ENCODE measurements around the gene CORO2A.
"Not testable (repeated sequence)": the region's sequence is repeated elsewhere in the genome, so short reads cannot be mapped to it uniquely, and the experiment has no call there.

The CORO2A gene

DNA sequence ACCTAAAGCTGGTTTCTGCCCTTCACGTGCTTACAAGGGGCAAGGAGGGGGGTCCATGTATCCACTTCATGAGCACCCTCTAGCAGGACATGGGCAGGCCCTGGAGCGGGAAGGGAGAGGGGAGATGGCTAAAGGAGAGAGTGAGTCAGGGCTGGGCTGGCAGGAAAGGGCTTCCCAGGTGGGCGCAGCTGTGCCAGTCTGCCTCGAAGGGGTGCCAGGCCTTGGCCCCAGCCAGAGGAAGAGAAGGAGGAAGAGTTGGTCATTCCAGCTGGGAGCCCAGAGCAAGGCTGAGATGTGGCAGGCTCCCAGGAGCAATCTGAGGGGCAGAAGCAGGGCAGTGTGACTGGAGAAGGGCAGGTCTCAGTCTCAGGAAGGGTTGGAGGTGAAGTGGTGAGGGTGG lies 98.1 kb downstream of the CORO2A start:
- TF ChIP-seq, protein P1, sequence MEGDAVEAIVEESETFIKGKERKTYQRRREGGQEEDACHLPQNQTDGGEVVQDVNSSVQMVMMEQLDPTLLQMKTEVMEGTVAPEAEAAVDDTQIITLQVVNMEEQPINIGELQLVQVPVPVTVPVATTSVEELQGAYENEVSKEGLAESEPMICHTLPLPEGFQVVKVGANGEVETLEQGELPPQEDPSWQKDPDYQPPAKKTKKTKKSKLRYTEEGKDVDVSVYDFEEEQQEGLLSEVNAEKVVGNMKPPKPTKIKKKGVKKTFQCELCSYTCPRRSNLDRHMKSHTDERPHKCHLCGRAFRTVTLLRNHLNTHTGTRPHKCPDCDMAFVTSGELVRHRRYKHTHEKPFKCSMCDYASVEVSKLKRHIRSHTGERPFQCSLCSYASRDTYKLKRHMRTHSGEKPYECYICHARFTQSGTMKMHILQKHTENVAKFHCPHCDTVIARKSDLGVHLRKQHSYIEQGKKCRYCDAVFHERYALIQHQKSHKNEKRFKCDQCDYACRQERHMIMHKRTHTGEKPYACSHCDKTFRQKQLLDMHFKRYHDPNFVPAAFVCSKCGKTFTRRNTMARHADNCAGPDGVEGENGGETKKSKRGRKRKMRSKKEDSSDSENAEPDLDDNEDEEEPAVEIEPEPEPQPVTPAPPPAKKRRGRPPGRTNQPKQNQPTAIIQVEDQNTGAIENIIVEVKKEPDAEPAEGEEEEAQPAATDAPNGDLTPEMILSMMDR (IDR thresholded peaks at IDR 0.05; ENCODE audit: insufficient read depth, low read length, missing control alignments), result no peak
- no peak for DNase-seq (ENCODE audit: low read depth, low spot score)
- POLR2A ChIA-PET, result no interaction called here
- no peak overlapping the region for H3K4me3 ChIP-seq (ENCODE audit: low read depth, low read length)
- CTCF ChIA-PET, result interaction anchor here (0.8 to 3.1 kb wide), 2 partner anchors 20 to 25 kb away, joined by 3 to 17 read pairs; partner anchors contain the start of gene TRIM14

DNA sequence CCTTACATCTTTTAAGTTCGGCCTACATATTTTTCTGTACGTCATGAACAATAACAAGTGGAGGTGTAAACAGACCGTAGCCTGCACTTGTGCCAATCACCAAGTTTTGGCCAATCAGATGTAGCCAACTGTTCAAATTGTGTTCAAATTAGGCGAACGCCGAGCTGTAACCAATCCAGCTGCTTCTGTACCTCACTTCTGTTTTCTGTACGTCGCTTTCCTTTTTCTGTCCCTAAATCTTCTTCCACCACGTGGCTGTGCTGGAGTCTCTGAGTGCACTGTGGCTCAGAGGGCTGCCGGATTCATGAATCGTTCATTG lies 99.9 kb downstream of the CORO2A start:
- CTCF ChIA-PET, result interaction anchor here (3.1 kb wide), 1 partner anchor 18 kb away, joined by 17 read pairs; no protein-coding TSS in a partner anchor
- no peak for DNase-seq (ENCODE audit: low read depth, low spot score)
- POLR2A ChIA-PET, result no interaction called here
- H3K4me3 ChIP-seq (ENCODE audit: low read depth, low read length), result no peak overlapping the region
- TF ChIP-seq, protein P1 (IDR thresholded peaks at IDR 0.05; ENCODE audit: insufficient read depth, low read length, missing control alignments), result no peak

DNA sequence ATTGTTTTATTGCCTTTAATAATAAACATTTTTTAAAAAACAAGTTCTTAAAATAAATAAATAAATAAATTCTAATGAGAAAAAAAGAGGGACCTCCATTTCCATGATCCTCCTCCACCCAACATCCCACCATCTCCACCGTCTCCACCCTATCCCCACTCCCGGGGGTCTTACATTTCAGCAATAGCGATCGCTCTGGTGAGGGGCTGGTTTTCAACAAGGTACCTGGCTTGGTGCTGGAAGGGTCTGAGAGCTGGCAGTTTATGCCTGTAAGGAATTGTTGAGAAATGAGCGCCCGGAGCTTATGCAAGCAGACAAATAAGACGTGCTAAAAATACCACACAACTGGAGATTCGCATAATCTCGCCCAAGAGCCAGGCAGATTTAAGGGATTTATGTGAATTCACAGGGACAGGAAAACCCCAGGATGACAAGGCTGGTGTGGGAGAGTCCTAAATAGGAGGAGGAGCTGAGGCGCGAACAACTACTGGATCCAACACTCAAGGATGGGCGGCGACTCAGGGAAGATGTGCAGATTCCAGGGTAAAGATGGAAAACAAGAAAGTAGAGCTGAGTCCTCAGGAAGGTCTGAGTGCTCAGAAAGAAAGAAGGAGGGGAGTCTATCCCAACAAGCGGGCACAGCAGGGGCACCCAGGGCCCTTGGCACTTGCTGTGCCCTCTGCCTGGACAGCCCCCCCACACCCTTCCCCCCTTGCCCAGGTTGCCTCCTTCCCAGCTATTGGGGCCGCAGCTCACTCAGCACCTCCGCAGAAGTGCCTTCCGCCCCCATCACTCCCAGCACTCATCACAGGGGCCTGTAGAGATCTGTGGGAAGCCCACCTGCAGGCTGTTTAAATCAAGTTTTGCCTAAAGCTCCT lies 100.5 kb downstream of the CORO2A start:
- no peak overlapping the region for H3K4me3 ChIP-seq (ENCODE audit: low read depth, low read length)
- ChIA-PET CTCF (interaction anchor here (0.8 to 3.1 kb wide), 2 partner anchors 14 to 18 kb away, joined by 3 to 17 read pairs; no protein-coding TSS in a partner anchor), POLR2A (no interaction called here)
- DNase-seq (ENCODE audit: low read depth, low spot score), result peak; percentile 16
- TF ChIP-seq, protein P1 (IDR thresholded peaks at IDR 0.05; ENCODE audit: insufficient read depth, low read length, missing control alignments), result no peak

DNA sequence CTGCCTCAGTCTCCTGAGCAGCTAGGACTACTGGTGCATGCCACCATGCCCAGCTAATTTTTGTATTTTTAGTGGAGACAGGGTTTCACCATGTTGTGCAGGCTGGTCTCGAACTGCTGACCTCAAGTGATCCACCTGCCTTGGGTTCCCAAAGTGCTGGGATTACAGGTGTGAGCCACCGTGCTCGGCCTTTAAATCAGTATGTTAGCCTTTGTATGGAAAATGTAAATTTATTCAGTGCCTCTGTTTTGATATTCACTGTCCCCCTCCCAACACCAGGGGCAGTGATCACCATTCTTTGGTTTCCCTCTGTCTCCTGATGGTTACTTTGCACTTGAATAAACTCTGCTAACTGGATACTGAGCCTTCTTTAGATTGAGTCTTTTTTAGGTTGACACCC lies 101.8 kb downstream of the CORO2A start:
- H3K4me3 ChIP-seq (ENCODE audit: low read depth, low read length); DNase-seq (ENCODE audit: low read depth, low spot score); POLR2A ChIA-PET: not testable (repeated sequence)
- CTCF ChIA-PET, result interaction anchor here (0.6 kb wide), 1 partner anchor 17 kb away, joined by 3 read pairs; no protein-coding TSS in a partner anchor

DNA sequence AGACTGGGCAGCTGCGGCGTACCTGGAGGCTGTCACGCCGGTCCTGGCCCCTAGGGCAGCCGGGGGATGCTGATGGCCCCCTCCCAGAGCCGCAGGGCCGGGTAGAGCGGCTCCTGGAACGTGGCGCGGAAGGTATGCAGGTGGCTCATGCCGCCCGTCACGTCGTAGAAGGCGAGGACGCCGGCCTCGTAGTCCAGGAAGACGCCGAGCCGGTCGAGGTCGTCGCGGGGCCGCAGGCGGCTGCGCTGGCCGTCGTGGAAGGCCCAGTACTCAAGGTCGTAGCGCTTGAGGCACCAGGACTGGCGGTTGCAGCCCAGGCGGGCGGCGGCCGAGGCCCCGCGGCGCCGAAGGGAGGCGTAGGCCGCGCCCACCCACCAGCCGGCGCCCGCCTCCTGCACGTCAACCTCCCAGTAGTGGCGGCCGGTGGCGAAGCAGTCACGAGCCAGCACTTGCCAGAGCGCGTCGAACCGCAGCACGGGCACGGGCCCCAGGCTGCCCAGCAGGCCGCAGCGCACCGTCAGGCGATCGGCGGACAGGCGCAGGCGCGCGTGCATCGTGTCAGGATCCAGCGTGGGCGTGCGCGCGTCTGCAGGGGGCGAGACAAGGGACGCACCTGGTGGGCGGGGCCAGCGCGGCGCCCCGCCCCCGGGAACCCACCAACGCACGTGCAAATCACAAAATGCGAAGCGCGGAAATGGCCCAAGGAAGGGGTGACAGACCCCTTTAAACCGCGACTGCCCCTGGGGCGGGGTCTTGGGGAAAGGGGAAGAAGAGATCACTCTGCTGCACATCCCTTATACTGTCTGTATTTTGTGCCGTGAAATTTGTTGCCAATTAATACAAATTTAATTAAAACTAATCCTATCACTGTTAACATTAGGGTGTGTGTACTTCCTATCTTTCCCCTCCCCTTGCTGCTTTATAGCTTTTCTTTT lies 104.8 kb downstream of the CORO2A start:
- TF ChIP-seq, protein P1 (IDR thresholded peaks at IDR 0.05; ENCODE audit: insufficient read depth, low read length, missing control alignments), result no peak
- ChIA-PET CTCF (interaction anchor here (0.6 to 1.5 kb wide), 5 partner anchors 8 to 186 kb away, joined by 3 to 10 read pairs (median 3); no protein-coding TSS in a partner anchor), POLR2A (no interaction called here)
- peak overlapping the region; percentile 45 for H3K4me3 ChIP-seq (ENCODE audit: low read depth, low read length)
- no peak for DNase-seq (ENCODE audit: low read depth, low spot score)

DNA sequence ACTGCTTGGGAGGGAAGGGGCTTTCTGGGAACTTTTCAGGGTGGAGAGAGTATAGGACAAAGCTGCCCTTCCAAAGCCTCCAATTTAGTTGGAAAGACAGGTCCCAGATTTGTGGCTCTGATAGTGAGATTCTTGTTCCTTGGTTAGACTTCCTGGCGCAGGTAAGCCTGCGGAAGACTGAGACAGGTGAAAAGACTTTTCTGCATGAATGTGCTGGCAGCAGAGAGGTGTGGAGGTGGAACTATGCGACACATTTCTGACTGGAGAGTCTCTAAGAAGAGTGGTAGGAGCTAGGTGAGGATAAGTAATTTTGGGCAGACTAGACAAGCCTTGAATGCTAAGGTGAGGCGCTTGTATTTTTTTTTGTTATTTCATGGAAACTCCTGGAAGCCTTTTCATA lies 106.0 kb downstream of the CORO2A start:
- DNase-seq (ENCODE audit: low read depth, low spot score), result no peak
- ChIA-PET CTCF (interaction anchor here (0.7 to 5.2 kb wide), 3 partner anchors 11 to 13 kb away, joined by 3 to 33 read pairs (median 4); no protein-coding TSS in a partner anchor), POLR2A (interaction anchor here (0.7 to 1.0 kb wide), 2 partner anchors 12 to 101 kb away, joined by 3 to 4 read pairs; no protein-coding TSS in a partner anchor)
- H3K4me3 ChIP-seq (ENCODE audit: low read depth, low read length), result no peak overlapping the region
- TF ChIP-seq, protein P1 (IDR thresholded peaks at IDR 0.05; ENCODE audit: insufficient read depth, low read length, missing control alignments), result no peak
